ENCODE data around the gene AMIGO2.
"Not testable (repeated sequence)": the region's sequence is repeated elsewhere in the genome, so short reads cannot be mapped to it uniquely, and the experiment has no call there.

DNA sequence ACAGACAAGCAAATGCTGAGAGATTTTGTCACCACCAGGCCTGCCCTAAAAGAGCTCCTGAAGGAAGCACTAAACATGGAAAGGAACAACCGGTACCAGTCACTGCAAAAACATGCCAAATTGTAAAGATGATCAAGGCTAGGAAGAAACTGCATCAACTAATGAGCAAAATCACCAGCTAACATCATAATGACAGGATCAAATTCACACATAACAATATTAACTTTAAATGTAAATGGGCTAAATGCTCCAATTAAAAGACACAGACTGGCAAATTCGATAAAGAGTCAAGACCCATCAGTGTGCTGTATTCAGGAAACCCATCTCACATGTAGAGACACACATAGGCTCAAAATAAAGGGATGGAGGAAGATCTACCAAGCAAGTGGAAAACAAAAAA, 21.1 kb downstream of the AMIGO2 start:
- TF ChIP-seq EZH2phosphoT487 (IDR thresholded peaks at IDR 0.05; ENCODE audit: unreplicated experiment); EZH2 (IDR thresholded peaks at IDR 0.05; ENCODE audit: low read depth, unreplicated experiment); ZNF331 (CRISPR knock-in tag; IDR thresholded peaks at IDR 0.05; ENCODE audit: low read depth); POLR2AphosphoS5 (IDR thresholded peaks at IDR 0.05; ENCODE audit: low read depth); CREB1 (CRISPR knock-in tag; IDR thresholded peaks at IDR 0.05; ENCODE audit: low read depth); JUNB (IDR thresholded peaks at IDR 0.05; ENCODE audit: unreplicated experiment); NANOG (IDR thresholded peaks at IDR 0.05; ENCODE audit: borderline replicate concordance): not testable (repeated sequence)
- TF ChIP-seq, protein P1, sequence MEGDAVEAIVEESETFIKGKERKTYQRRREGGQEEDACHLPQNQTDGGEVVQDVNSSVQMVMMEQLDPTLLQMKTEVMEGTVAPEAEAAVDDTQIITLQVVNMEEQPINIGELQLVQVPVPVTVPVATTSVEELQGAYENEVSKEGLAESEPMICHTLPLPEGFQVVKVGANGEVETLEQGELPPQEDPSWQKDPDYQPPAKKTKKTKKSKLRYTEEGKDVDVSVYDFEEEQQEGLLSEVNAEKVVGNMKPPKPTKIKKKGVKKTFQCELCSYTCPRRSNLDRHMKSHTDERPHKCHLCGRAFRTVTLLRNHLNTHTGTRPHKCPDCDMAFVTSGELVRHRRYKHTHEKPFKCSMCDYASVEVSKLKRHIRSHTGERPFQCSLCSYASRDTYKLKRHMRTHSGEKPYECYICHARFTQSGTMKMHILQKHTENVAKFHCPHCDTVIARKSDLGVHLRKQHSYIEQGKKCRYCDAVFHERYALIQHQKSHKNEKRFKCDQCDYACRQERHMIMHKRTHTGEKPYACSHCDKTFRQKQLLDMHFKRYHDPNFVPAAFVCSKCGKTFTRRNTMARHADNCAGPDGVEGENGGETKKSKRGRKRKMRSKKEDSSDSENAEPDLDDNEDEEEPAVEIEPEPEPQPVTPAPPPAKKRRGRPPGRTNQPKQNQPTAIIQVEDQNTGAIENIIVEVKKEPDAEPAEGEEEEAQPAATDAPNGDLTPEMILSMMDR (conservative IDR thresholded peaks at IDR 0.05; ENCODE audit: low read depth in 2 of 2) = not testable (repeated sequence)
- TF ChIP-seq, protein P2, sequence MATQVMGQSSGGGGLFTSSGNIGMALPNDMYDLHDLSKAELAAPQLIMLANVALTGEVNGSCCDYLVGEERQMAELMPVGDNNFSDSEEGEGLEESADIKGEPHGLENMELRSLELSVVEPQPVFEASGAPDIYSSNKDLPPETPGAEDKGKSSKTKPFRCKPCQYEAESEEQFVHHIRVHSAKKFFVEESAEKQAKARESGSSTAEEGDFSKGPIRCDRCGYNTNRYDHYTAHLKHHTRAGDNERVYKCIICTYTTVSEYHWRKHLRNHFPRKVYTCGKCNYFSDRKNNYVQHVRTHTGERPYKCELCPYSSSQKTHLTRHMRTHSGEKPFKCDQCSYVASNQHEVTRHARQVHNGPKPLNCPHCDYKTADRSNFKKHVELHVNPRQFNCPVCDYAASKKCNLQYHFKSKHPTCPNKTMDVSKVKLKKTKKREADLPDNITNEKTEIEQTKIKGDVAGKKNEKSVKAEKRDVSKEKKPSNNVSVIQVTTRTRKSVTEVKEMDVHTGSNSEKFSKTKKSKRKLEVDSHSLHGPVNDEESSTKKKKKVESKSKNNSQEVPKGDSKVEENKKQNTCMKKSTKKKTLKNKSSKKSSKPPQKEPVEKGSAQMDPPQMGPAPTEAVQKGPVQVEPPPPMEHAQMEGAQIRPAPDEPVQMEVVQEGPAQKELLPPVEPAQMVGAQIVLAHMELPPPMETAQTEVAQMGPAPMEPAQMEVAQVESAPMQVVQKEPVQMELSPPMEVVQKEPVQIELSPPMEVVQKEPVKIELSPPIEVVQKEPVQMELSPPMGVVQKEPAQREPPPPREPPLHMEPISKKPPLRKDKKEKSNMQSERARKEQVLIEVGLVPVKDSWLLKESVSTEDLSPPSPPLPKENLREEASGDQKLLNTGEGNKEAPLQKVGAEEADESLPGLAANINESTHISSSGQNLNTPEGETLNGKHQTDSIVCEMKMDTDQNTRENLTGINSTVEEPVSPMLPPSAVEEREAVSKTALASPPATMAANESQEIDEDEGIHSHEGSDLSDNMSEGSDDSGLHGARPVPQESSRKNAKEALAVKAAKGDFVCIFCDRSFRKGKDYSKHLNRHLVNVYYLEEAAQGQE (IDR thresholded peaks at IDR 0.05; ENCODE audit: unreplicated experiment) = not testable (repeated sequence)
- TF ChIP-seq, protein P3, sequence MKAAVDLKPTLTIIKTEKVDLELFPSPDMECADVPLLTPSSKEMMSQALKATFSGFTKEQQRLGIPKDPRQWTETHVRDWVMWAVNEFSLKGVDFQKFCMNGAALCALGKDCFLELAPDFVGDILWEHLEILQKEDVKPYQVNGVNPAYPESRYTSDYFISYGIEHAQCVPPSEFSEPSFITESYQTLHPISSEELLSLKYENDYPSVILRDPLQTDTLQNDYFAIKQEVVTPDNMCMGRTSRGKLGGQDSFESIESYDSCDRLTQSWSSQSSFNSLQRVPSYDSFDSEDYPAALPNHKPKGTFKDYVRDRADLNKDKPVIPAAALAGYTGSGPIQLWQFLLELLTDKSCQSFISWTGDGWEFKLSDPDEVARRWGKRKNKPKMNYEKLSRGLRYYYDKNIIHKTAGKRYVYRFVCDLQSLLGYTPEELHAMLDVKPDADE (IDR thresholded peaks at IDR 0.05) = not testable (repeated sequence)
